Activated CD8-positive, alpha-beta memory T cell treated with anti-CD3 and anti-CD28 coated beads for 4 hours (primary cell): ENCODE results near the gene ICAM5.
"Not testable (repeated sequence)": the region's sequence is repeated elsewhere in the genome, so short reads cannot be mapped to it uniquely, and the experiment has no call there.

Experiments
- DNase-seq, 2 donors: peaks; one replicate each; pipeline ENCODE4 v3.0.0-alpha.2; 2020; ENCODE audit warnings: low read depth in 2 of 2

ICAM5 gene

GRCh38 chr19:10320602-10321416 lies 31.1 kb downstream of the ICAM5 start:
- no peak for DNase-seq

- DNase-seq, result no peak
Observed at GRCh38 chr19:10321417-10321797, 31.7 kb downstream of the ICAM5 start.

- DNase-seq, result no peak
Observed at GRCh38 chr19:10321874-10322835, 32.4 kb downstream of the ICAM5 start.

DNA sequence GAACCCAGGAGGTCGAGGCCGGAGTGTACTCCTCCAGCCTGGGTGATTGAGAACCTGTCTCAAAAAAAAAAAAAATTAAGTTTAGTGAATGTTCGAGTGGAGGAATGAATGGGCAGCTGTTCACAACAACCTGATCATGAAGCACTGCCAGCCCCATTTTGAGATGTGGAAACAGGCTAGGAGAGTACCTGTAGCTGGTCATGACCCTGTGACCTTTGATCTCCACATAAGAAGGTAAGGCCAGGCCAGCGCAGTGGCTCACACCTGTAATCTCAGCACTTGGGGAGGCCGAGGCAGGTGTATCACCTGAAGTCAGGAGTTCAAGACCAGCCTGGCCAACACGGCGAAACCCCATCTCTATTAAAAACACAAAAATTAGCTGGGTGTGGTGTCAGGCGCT lies 36.0 kb downstream of the ICAM5 start:
- no peak for DNase-seq

GRCh38 chr19:10327793-10328192 lies 38.0 kb downstream of the ICAM5 start:
- DNase-seq, result no peak

- DNase-seq, result no peak
Observed at GRCh38 chr19:10328558-10329429, 39.0 kb downstream of the ICAM5 start.

- DNase-seq, result no peak
Observed at GRCh38 chr19:10329555-10329954, 39.8 kb downstream of the ICAM5 start.

- DNase-seq, result no peak
Observed at GRCh38 chr19:10332158-10332964, 42.6 kb downstream of the ICAM5 start.

GRCh38 chr19:10332965-10333757 lies 43.4 kb downstream of the ICAM5 start, which contains the start of gene RAVER1:
Gene RAVER1 (minus strand): TSS chr19:10333529. CDS start chr19:10333507, 22 bp downstream.
- peak; percentile 96 for DNase-seq

- no peak for DNase-seq
Observed at GRCh38 chr19:10333758-10334587, 44.2 kb downstream of the ICAM5 start.

DNA sequence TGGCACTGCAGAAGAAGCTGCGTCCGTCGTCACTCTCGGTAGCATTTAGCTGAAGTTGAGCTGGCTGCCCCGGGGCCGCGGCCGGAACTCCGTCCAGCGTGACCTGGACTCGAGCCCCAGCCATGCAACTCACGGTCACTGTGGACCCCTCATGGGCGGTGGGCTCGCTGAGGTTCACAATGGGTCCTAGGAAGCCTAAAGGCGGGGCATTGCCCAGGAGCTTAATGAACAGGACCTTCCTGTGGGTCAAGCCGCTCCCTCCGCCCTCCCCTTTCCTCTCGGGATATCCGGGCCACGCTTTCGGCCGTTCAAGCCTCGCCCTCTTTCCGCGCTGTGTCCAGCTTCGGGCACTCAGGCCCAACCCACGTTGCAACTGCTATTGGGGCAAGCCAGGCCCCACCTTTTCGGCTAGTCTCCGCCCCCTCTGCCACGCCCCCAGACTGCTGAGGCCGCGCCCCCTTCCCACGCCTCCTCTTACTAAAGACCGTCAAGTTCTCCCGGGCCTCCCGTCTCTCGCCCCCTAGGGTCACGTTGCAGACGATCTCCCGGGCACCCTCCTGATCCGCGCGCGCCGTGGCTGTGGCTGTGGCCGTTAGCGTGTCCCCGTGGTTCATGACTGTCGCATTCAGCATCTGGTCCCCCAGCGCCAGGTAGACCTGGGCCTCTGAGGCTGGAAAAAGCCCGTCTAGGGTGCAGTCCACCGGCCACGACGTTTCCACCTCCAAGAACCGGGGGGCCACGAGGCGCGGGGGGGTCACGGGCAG lies 45.0 kb downstream of the ICAM5 start:
- no peak for DNase-seq

DNA sequence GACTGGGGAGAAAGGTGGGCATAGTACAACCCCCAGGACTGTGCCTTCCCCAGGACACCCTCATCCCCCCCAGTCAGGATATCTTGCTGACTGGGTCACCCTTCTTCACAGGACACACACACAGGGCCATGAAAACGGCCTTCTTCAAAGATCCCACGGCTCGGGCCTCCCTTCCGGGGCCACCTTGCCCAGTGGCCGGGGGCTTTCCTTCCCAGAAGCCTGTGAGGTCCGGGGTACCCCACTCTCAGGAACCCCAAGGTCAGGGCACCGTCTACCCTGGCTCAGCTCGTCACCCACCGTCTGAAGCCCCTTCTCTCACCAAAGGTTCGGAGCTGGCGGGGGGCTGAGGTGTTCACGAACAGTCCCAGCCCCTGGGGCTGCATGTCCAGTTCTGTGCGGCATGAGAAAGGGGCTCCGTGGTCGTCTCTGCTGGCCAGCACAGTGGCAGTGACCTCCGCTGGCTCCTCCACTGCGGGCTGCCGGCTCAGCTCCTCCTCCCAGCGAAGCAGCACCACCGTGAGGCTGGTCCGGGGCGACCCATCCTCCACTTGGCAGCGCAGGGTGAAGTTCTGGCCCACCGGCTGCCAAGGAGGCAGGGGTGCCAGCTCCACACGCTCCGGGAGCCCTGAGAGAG lies 45.7 kb downstream of the ICAM5 start:
- DNase-seq, result no peak

DNA sequence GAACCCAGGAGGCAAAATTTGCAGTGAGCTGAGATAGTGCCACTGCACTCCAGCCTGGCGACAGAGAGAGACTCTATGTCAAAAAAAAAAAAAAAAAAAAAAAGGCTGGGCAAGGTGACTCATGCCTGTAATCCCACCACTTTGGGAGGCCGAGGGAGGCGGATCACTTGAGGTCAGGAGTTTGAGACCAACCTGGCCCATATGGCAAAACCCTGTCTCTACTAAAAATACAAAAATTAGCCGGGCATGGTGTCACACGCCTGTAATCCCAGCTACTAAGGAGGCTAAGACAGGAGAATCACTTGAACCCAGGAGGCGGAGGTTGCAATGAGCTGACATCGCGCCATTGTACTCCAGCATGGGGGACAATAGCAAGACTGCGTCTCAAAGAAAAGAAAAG lies 47.0 kb downstream of the ICAM5 start:
- not testable (repeated sequence) for DNase-seq

GRCh38 chr19:10338940-10339339 lies 49.2 kb downstream of the ICAM5 start:
- DNase-seq, result no peak

- peak; percentile 16 to 27 for DNase-seq
Observed at GRCh38 chr19:10339380-10339960, 49.7 kb downstream of the ICAM5 start, which contains the start of gene ICAM3. Gene ICAM3 (minus strand): TSS chr19:10339624. CDS start chr19:10339614, 10 bp downstream.

DNA sequence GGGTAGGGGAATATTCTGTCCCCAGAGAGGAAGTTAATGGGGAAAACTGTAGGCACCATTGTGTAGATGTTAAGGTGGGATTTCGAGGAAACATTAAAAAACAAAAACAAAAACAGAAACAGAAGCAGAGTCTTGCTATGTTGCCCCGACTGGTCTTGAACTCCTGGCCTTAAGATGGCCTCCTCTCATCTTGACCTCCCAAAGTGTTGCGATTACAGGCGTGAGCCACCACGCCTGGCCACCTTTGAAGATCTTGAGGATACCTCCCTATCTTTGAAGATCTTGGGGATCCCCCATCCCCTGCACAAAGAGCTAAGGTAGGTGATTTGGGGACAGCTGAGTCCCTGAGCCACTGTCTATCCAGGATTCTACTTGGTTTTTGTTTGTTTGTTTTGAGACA lies 50.2 kb downstream of the ICAM5 start:
- no peak for DNase-seq

DNA sequence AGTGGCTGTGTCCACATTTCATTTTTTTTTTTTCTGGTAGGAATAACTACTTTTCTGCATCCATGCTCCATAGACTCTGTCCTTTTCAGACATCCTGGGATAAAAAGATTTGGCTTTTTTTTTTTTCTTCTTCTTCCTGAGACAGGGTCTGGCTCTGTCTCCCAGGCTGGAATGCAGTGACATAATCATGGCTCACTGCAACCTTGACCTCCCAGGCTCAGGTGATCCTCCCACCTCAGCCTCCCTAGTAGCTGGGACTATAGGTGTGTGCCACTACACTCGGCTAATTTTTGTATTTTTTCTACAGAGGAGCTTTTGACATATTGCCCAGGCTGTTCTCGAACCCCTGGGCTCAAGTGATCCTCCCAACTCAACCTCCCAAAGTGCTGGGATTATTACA lies 53.7 kb downstream of the ICAM5 start:
- DNase-seq, result no peak
